Loucy (cell line): ENCODE measurements around the gene NABP2.
A peak's percentile ranks its signal among the peaks of the same experiment; 100 is the strongest.

ENCODE experiments used
- H2AFZ ChIP-seq: fragments of 200-600 bp; sonication (generic); 2 replicates; pipeline ENCODE4 v1.6.0; 2016; ENCODE audit warnings: antibody characterized with exemption, mild to moderate bottlenecking, low read length, moderate library complexity
- H3F3A ChIP-seq: fragments of 200-600 bp; 2 replicates; pipeline ENCODE4 v1.6.0; 2016; ENCODE audit warnings: antibody characterized with exemption, low read depth, mild to moderate bottlenecking
- H3K27me3 ChIP-seq: fragments of 200-600 bp; sonication (generic); 2 replicates; pipeline ENCODE4 v1.6.1; 2014; ENCODE audit warnings: low read length, mild to moderate bottlenecking; ENCODE audit not compliant: insufficient read depth, poor library complexity, severe bottlenecking
- H3K36me3 ChIP-seq: fragments of 200-600 bp; sonication (generic); 2 replicates; pipeline ENCODE4 v1.6.1; 2016; ENCODE audit warnings: low read length; ENCODE audit not compliant: insufficient read depth
- H3K4me1 ChIP-seq: fragments of 200-600 bp; sonication (generic); 2 replicates; pipeline ENCODE4 v1.5.1; 2014; ENCODE audit warnings: low read length, mild to moderate bottlenecking; ENCODE audit not compliant: insufficient read depth, poor library complexity, severe bottlenecking
- H3K4me2 ChIP-seq: fragments of 200-600 bp; sonication (generic); 2 replicates; pipeline ENCODE4 v1.6.0; 2014; ENCODE audit warnings: antibody characterized with exemption, low read length, low read depth, mild to moderate bottlenecking; ENCODE audit not compliant: poor library complexity, severe bottlenecking
- H3K4me3 ChIP-seq: fragments of 200-600 bp; sonication (generic); 2 replicates; pipeline ENCODE4 v1.5.1; 2014; ENCODE audit warnings: low read length, mild to moderate bottlenecking, mixed read lengths; ENCODE audit not compliant: poor library complexity, severe bottlenecking
- H3K79me2 ChIP-seq: fragments of 200-600 bp; sonication (generic); 2 replicates; pipeline ENCODE4 v1.6.1; 2014; ENCODE audit warnings: low read length; ENCODE audit not compliant: insufficient read depth
- H3K9ac ChIP-seq: fragments of 200-600 bp; sonication (generic); 2 replicates; pipeline ENCODE4 v1.6.0; 2014; ENCODE audit warnings: mild to moderate bottlenecking, low read depth, low read length, moderate library complexity; ENCODE audit not compliant: poor library complexity, severe bottlenecking
- H3K9me2 ChIP-seq: fragments of 200-600 bp; sonication (generic); replicated peaks from 2 replicates; pipeline ENCODE4 v1.6.1; 2016; ENCODE audit warnings: low read depth, low read length, mixed read lengths
- H3K9me3 ChIP-seq: fragments of 200-600 bp; sonication (generic); 2 replicates; pipeline ENCODE4 v1.6.1; 2014; ENCODE audit warnings: mild to moderate bottlenecking, antibody characterized with exemption, low read length, low read depth; ENCODE audit not compliant: insufficient read depth
- H4K20me1 ChIP-seq: fragments of 200-600 bp; sonication (generic); 2 replicates; pipeline ENCODE4 v1.6.0; 2014; ENCODE audit warnings: antibody characterized with exemption, low read length, mild to moderate bottlenecking; ENCODE audit not compliant: insufficient read depth, poor library complexity, severe bottlenecking
- CTCF ChIP-seq: fragments of 200-600 bp; sonication (generic); conservative IDR thresholded peaks from 2 replicates; pipeline ENCODE4 v1.5.1; 2014; ENCODE audit warnings: mild to moderate bottlenecking, antibody characterized with exemption, low read length
- EZH2phosphoT487 ChIP-seq: fragments of 200-600 bp; IDR thresholded peaks from 2 replicates; pipeline ENCODE4 v1.6.1; 2018; ENCODE audit warnings: antibody characterized with exemption, mild to moderate bottlenecking, moderate library complexity, borderline replicate concordance

The NABP2 gene

GRCh38 chr12:56204275-56204674 is 19.9 kb upstream of the NABP2 start:
- Histone ChIP-seq H4K20me1 (no peaks in the 10 kb centered on the region), H3K4me3 (no peak overlapping the region), H3F3A (no peaks in the 10 kb centered on the region), H3K9me3 (no peaks in the 10 kb centered on the region), H3K9ac (no peak overlapping the region), H2AFZ (no peak overlapping the region), H3K79me2 (no peaks in the 10 kb centered on the region), H3K9me2 (no peaks in the 10 kb centered on the region), H3K27me3 (no peaks in the 10 kb centered on the region), H3K4me1 (no peaks in the 10 kb centered on the region), H3K36me3 (peaks cover 28% of the 10 kb centered on the region; the same call in 1 of the 2 replicates), H3K4me2 (no peak overlapping the region)
- no peak for TF ChIP-seq EZH2phosphoT487
- no peak for TF ChIP-seq CTCF

- no peak overlapping the region for H3K9ac ChIP-seq
- H3K36me3 ChIP-seq: peaks cover 37% of the 10 kb centered on the region; the same call in 1 of the 2 replicates
Observed at GRCh38 chr12:56205445-56205844, 18.7 kb upstream of the NABP2 start.

GRCh38 chr12:56206452-56207166 is 17.5 kb upstream of the NABP2 start:
- no peaks in the 10 kb centered on the region for H3K9me2 ChIP-seq
- H3K9ac ChIP-seq: no peak overlapping the region
- no peak overlapping the region for H3K4me2 ChIP-seq
- no peaks in the 10 kb centered on the region for H3K27me3 ChIP-seq
- no peaks in the 10 kb centered on the region for H4K20me1 ChIP-seq
- no peaks in the 10 kb centered on the region for H3K9me3 ChIP-seq
- H3K4me3 ChIP-seq: no peak overlapping the region
- no peaks in the 10 kb centered on the region for H3K79me2 ChIP-seq
- H3K4me1 ChIP-seq: no peaks in the 10 kb centered on the region
- TF ChIP-seq EZH2phosphoT487 (no peak), CTCF (peak; percentile 69)
- peaks cover 39% of the 10 kb centered on the region; the same call in 1 of the 2 replicates for H3K36me3 ChIP-seq
- no peak overlapping the region for H2AFZ ChIP-seq
- H3F3A ChIP-seq: no peaks in the 10 kb centered on the region

More at GRCh38 chr12:56205445-56205844, 18.7 kb upstream of the NABP2 start:
- no peak overlapping the region for H2AFZ ChIP-seq
- no peaks in the 10 kb centered on the region for H3K27me3 ChIP-seq
- H3K79me2 ChIP-seq: no peaks in the 10 kb centered on the region
- H3F3A ChIP-seq: no peaks in the 10 kb centered on the region
- H3K9me3 ChIP-seq: no peaks in the 10 kb centered on the region
- H3K4me3 ChIP-seq: no peak overlapping the region
- H3K4me1 ChIP-seq: no peaks in the 10 kb centered on the region
- no peak overlapping the region for H3K4me2 ChIP-seq
- no peaks in the 10 kb centered on the region for H4K20me1 ChIP-seq
- no peak for TF ChIP-seq EZH2phosphoT487
- peak; percentile 47 for TF ChIP-seq CTCF
- no peaks in the 10 kb centered on the region for H3K9me2 ChIP-seq
